Nephron (organoid): Measurements from ENCODE around the gene FUS.

Experiments
- H3K27ac Mint-ChIP-seq, 3 experiments: 2 replicates each; pipeline ENCODE4 v1.8.0; 2020; ENCODE audit warnings: mixed read lengths in 3 of 3, mild to moderate bottlenecking in 2 of 3, moderate library complexity in 1 of 3
- H3K27me3 Mint-ChIP-seq: 2 replicates; pipeline ENCODE4 v1.8.0; 2021; ENCODE audit warnings: low read depth, mild to moderate bottlenecking, moderate library complexity, mixed read lengths
- H3K36me3 Mint-ChIP-seq: 2 replicates; pipeline ENCODE4 v1.8.0; 2020; ENCODE audit warnings: low read depth, mixed read lengths
- H3K4me1 Mint-ChIP-seq: 2 replicates; pipeline ENCODE4 v1.8.0; 2020; ENCODE audit warnings: mixed read lengths
- H3K4me3 Mint-ChIP-seq, 3 experiments: 2 replicates each; pipeline ENCODE4 v1.8.0; 2020; ENCODE audit warnings: mild to moderate bottlenecking in 3 of 3, mixed read lengths in 3 of 3, moderate library complexity in 2 of 3
- H3K9me3 Mint-ChIP-seq: 2 replicates; pipeline ENCODE4 v1.8.0; 2020; ENCODE audit warnings: mixed read lengths
- CTCF ChIP-seq, 3 experiments: fragments of 200-600 bp; sonication (generic); IDR thresholded peaks; one replicate each; pipeline ENCODE4 v1.5.0; 2021; ENCODE audit warnings: antibody characterized with exemption in 3 of 3; ENCODE audit not compliant: unreplicated experiment in 3 of 3

FUS gene

GRCh38 chr16:31132303-31132979 lies 47.5 kb upstream of the FUS start:
- TF ChIP-seq CTCF (IDR thresholded peaks at IDR 0.05; ENCODE audit: unreplicated experiment in 3 of 3) = no peak
- Mint-ChIP-seq H3K27me3 (no peaks in the 10 kb centered on the region), H3K9me3 (no peaks in the 10 kb centered on the region), H3K4me3 (no peak overlapping the region), H3K27ac (peak overlapping the region in 1 of 3 experiments; percentile 57), H3K36me3 (peaks cover 21% of the 10 kb centered on the region), H3K4me1 (peaks cover 16% of the 10 kb centered on the region)

- no peaks in the 10 kb centered on the region for H3K9me3 Mint-ChIP-seq
Observed at GRCh38 chr16:31133046-31133501, 46.9 kb upstream of the FUS start.

DNA sequence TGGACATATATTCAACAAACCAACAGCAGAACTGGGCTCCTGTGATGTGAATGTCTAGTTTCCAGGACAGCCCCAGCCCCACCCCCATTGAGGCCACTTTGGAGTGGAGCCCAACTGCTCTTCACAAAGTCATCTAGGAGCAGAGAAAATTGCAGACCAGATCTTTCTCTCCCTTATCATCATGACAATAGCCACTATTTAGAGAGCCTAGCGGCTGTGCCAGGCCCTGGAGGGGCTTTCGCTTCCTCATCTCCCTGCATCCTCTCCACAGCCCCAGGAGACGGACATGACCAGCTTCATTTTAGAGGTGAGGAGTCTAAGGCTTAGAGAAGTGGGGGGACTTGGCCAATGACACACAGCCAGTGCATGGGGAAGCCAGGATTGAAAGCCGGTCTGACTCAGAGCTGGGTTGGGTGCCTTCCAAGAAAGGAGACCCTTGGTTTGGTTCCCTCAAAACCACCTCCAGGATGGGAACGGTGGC lies 45.8 kb upstream of the FUS start:
- Mint-ChIP-seq H3K27me3 (no peaks in the 10 kb centered on the region), H3K4me1 (peaks cover 16% of the 10 kb centered on the region), H3K4me3 (peak overlapping the region; percentile 61 to 83 (median 81)), H3K9me3 (no peaks in the 10 kb centered on the region), H3K36me3 (peaks cover 21% of the 10 kb centered on the region), H3K27ac (peak overlapping the region; percentile 14 to 61 (median 57))
- TF ChIP-seq CTCF (IDR thresholded peaks at IDR 0.05; ENCODE audit: unreplicated experiment in 3 of 3) = no peak

More at GRCh38 chr16:31133046-31133501, 46.9 kb upstream of the FUS start:
- peaks cover 21% of the 10 kb centered on the region for H3K36me3 Mint-ChIP-seq
- H3K27me3 Mint-ChIP-seq = no peaks in the 10 kb centered on the region
- peaks cover 16% of the 10 kb centered on the region for H3K4me1 Mint-ChIP-seq
- H3K4me3 Mint-ChIP-seq = peak overlapping the region in 1 of 3 experiments; percentile 61
- TF ChIP-seq CTCF (IDR thresholded peaks at IDR 0.05; ENCODE audit: unreplicated experiment in 3 of 3) = no peak
- H3K27ac Mint-ChIP-seq = peak overlapping the region; percentile 14 to 61 (median 57)

GRCh38 chr16:31134625-31135534 lies 45.1 kb upstream of the FUS start:
- Mint-ChIP-seq H3K36me3 (peaks cover 21% of the 10 kb centered on the region), H3K4me3 (peak overlapping the region; percentile 61 to 83 (median 81)), H3K4me1 (peaks cover 16% of the 10 kb centered on the region), H3K9me3 (no peaks in the 10 kb centered on the region), H3K27me3 (no peaks in the 10 kb centered on the region), H3K27ac (peak overlapping the region; percentile 51 to 61 (median 55))
- TF ChIP-seq CTCF (IDR thresholded peaks at IDR 0.05; ENCODE audit: unreplicated experiment in 3 of 3) = no peak

- TF ChIP-seq CTCF (IDR thresholded peaks at IDR 0.05; ENCODE audit: unreplicated experiment in 3 of 3) = no peak
- H3K27ac Mint-ChIP-seq = peak within 1 kb of the TSS; percentile 51 to 61 (median 55)
- H3K27me3 Mint-ChIP-seq = no peaks in the 10 kb centered on the region
- H3K36me3 Mint-ChIP-seq = peaks cover 16% of the 10 kb centered on the region
- H3K9me3 Mint-ChIP-seq = no peaks in the 10 kb centered on the region
- H3K4me1 Mint-ChIP-seq = peaks cover 16% of the 10 kb centered on the region
- peak within 1 kb of the TSS; percentile 61 to 83 (median 81) for H3K4me3 Mint-ChIP-seq
Observed at GRCh38 chr16:31135535-31136286, 44.2 kb upstream of the FUS start, which contains the start of gene PRSS8. PRSS8 (minus strand) TSS chr16:31135727; CDS start chr16:31135498, 229 bp downstream.
